Mucosa of descending colon (tissue), 3 donors: ENCODE measurements around the gene IRF1. TPM values are rescaled to one million over a fixed set of nuclear protein-coding genes. Genes with fewer than 3 reads are reported as not detected.

Experiments used
- ATAC-seq: fragments of 200-7000 bp; cut with Tn5 transposase; one replicate; pipeline ENCODE4 v1.9.1; 2020; ENCODE audit warnings: mild to moderate bottlenecking, moderate library complexity
- DNase-seq, 3 donors: peaks; one replicate each; pipeline ENCODE4 v3.0.0-alpha.2; 2020
- H3K36me3 ChIP-seq: fragments of 200-600 bp; one replicate; pipeline ENCODE4 v1.8.0; 2021; ENCODE audit warnings: low read depth, mild to moderate bottlenecking
- H3K4me1 ChIP-seq: fragments of 200-600 bp; one replicate; pipeline ENCODE4 v1.8.0; 2021; ENCODE audit warnings: low read depth, mild to moderate bottlenecking
- H3K4me3 ChIP-seq: fragments of 200-600 bp; one replicate; pipeline ENCODE4 v1.8.0; 2021; ENCODE audit warnings: mild to moderate bottlenecking
- H3K9me3 ChIP-seq: fragments of 200-600 bp; one replicate; pipeline ENCODE4 v1.8.0; 2021; ENCODE audit warnings: mild to moderate bottlenecking
- intact Hi-C, 2 donors: fragments of 100-400 bp; cut with DNase I in 1 of 2; cut with micrococcal nuclease in 1 of 2; formaldehyde crosslinking; loops; one replicate each; pipeline versions ENCODE4 v1.11.0 to v1.11.1; 2022; cut with DNase I, micrococcal nuclease
- long read RNA-seq, 2 donors: library from polyadenylated mRNA; unstranded; transcript quantifications; one replicate each; pipeline ENCODE4 v2.0.0, GENCODE V29; 2019 to 2021
- total RNA-seq, 3 donors: library from RNA; stranded (reverse); fragmentation: NEBNext Ultra II Directional in 2 of 3; extraction: Animal tissue kit (Norgen Biotek cat#: 25700) in 2 of 3; gene quantifications; one replicate each; pipeline versions ENCODE4 v1.2.1 to v1.2.4, GENCODE V29; 2021 to 2023
- TF ChIP-seq, protein P1 (sequence below): fragments of 200-600 bp; IDR thresholded peaks from one replicate; pipeline ENCODE4 v1.8.0; 2022; ENCODE audit warnings: antibody characterized with exemption, mild to moderate bottlenecking
- donor health status: DM: no; HTN: no; CAD: no; lungs with moderate emphysema.
- donor health status: DM: no; HTN: no; CAD: no.
- donor health status: DM: no; HTN: yes; CAD: no.

IRF1 gene
- total RNA-seq = 100 to 1,000 TPM in 2 of 3 donors, 10 to 100 TPM in 1; 89.4 to 172 (median 143) TPM
- long read RNA-seq, donor 1, transcript IRF1-201 (10 exons, 3,579 nt) = major isoform, 68 of 97 reads
- long read RNA-seq, donor 1, partial matches to known transcripts = 10 of 97 reads
- long read RNA-seq, donor 1, other reads (novel, unspliced or antisense) = 19 of 97 reads
- long read RNA-seq, donor 2, transcript IRF1-201 (10 exons, 3,579 nt) = major isoform, 69 of 105 reads
- long read RNA-seq, donor 2, partial matches to known transcripts = 17 of 105 reads
- long read RNA-seq, donor 2, other reads (novel, unspliced or antisense) = 19 of 105 reads

DNA sequence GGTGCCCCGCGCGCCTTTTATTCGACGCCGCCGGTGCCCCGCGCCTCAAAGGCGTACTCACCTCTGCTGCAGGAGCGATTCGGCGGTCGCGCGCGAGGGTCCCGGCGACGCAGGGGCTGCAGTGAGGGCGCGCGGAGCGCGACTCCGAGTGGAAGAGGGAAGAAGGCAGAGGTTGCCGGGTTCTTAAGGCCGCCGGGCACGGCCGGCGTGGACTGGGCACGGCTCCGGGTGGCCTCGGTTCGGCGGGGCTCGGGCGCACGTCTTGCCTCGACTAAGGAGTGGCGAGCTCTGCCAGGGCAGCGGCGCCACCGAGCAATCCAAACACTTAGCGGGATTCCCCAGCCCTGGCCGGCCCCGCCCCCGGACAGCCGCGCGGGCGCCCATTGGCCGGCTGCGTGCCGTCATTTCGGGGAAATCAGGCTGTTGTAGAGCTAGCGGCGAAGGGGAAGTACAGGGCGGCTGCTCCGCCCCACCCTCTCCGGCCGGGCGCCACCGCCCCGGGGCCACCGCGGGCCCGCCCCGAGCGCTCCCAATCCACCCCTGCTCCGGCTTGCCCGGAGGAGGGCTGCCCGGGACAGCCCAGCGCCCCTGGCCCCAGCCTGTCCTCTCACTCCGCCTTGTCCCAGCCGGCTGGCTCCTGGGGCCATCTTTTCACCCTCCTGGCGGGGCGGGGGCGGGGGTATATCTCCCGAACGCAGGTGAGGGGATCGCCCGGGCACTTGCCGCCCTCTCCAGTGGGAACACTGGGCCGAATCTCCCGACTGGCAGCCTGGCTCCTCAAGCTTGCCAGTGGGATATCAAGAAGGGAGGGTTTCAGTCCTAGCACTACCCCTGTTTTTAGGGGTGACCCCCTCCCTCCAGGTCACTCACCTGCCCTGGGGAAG lies at the start of gene IRF1:
IRF1 (minus strand) TSS at position 290 of the 884 bp plus-strand sequence. CDS start 1,295 bp downstream, outside the sequence.
- Histone ChIP-seq H3K9me3 (no peaks in the 10 kb centered on the region), H3K36me3 (no peaks in the 10 kb centered on the region), H3K4me3 (peak within 1 kb of the TSS; percentile 85), H3K4me1 (peaks cover 51% of the 10 kb centered on the region)
- intact Hi-C loops = loop anchor here in 1 of 2 donors (10.0 kb wide), 1 partner anchor 66 kb away; no protein-coding TSS in a partner anchor
- TF ChIP-seq, protein P1, sequence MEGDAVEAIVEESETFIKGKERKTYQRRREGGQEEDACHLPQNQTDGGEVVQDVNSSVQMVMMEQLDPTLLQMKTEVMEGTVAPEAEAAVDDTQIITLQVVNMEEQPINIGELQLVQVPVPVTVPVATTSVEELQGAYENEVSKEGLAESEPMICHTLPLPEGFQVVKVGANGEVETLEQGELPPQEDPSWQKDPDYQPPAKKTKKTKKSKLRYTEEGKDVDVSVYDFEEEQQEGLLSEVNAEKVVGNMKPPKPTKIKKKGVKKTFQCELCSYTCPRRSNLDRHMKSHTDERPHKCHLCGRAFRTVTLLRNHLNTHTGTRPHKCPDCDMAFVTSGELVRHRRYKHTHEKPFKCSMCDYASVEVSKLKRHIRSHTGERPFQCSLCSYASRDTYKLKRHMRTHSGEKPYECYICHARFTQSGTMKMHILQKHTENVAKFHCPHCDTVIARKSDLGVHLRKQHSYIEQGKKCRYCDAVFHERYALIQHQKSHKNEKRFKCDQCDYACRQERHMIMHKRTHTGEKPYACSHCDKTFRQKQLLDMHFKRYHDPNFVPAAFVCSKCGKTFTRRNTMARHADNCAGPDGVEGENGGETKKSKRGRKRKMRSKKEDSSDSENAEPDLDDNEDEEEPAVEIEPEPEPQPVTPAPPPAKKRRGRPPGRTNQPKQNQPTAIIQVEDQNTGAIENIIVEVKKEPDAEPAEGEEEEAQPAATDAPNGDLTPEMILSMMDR = no peak
- ATAC-seq (peak; percentile 86), DNase-seq (peak; percentile 96 to 98 (median 98))

GRCh38 chr5:132540149-132540548 lies 49.6 kb upstream of the IRF1 start:
- H3K36me3 ChIP-seq = no peaks in the 10 kb centered on the region
- H3K4me3 ChIP-seq = no peak overlapping the region
- DNase-seq = no peak
- intact Hi-C loops = no loop called here
- TF ChIP-seq, protein P1 = no peak
- H3K9me3 ChIP-seq = no peaks in the 10 kb centered on the region
- no peaks in the 10 kb centered on the region for H3K4me1 ChIP-seq
- ATAC-seq = no peak

DNA sequence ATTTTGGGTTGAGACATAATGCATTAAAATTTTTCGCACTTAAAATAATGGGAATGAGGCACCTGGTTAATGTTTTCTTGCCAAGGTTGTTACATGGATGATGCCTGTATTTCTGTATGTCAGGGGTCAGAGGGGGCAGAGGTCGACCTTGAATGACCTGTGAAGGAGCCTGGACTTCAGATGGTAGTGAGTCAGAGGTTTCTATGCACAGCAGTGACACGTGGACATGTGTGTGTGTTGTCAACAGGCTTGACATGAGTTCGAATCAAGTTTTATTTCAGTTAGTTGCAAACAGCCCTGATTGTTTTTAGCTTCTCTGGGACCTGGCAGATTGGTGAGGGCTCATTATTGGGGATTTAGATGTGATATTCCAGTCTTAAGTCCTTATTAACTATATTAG lies 49.1 kb upstream of the IRF1 start:
- H3K4me3 ChIP-seq = no peak overlapping the region
- intact Hi-C loops = no loop called here
- no peaks in the 10 kb centered on the region for H3K9me3 ChIP-seq
- DNase-seq (no peak), ATAC-seq (no peak)
- no peaks in the 10 kb centered on the region for H3K36me3 ChIP-seq
- TF ChIP-seq, protein P1 = no peak
- no peaks in the 10 kb centered on the region for H3K4me1 ChIP-seq

GRCh38 chr5:132530946-132531345 lies 40.4 kb upstream of the IRF1 start:
- intact Hi-C loops = no loop called here
- Histone ChIP-seq H3K36me3 (no peaks in the 10 kb centered on the region), H3K9me3 (no peaks in the 10 kb centered on the region), H3K4me3 (no peak overlapping the region), H3K4me1 (peaks cover 5% of the 10 kb centered on the region)
- ATAC-seq = no peak
- DNase-seq = no peak
- TF ChIP-seq, protein P1 = no peak

- Histone ChIP-seq H3K36me3 (no peaks in the 10 kb centered on the region), H3K4me3 (no peak overlapping the region), H3K9me3 (no peaks in the 10 kb centered on the region), H3K4me1 (peaks cover 5% of the 10 kb centered on the region)
- DNase-seq = no peak
- TF ChIP-seq, protein P1 = no peak
- intact Hi-C loops = no loop called here
- ATAC-seq = no peak
Measured at GRCh38 chr5:132528866-132529634, 38.5 kb upstream of the IRF1 start.
